Measurements from ENCODE around the gene FGF14.

DNA sequence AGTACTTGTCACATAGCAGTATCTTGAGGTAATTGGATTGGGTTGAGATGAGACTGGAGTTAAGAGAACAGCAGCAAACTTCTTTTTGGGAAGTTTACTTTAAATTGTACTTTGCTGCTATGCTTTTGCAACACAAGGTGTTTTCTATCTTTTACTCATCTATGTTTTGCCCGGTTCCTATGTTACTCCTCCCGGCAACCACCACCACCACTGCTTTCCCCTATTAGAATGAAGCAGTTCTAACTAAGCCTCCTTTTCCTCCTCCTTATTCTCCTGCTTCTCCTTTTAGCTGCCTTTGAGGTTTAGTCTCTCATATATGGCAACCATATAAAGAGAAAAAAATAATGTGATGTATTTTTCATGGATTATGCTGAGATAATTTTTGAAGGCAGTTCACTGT, 715.8 kb downstream of the FGF14 start:
- no peak for TF ChIP-seq CTCF (conservative IDR thresholded peaks at IDR 0.05; ENCODE audit: low read depth, low read length)
- TF ChIP-seq MAFK (IDR thresholded peaks at IDR 0.05; ENCODE audit: low read depth, low read length) = no peak
- TF ChIP-seq RFX5 (IDR thresholded peaks at IDR 0.05; ENCODE audit: low read depth, low read length) = no peak
- TF ChIP-seq POLR2A (IDR thresholded peaks at IDR 0.05; ENCODE audit: low read depth, low read length) = no peak
- TF ChIP-seq NFE2L2 (IDR thresholded peaks at IDR 0.05; ENCODE audit: low read depth, low read length) = no peak
- TF ChIP-seq FOS (IDR thresholded peaks at IDR 0.05; ENCODE audit: low read depth, low read length) = no peak
- TF ChIP-seq ELK1 (IDR thresholded peaks at IDR 0.05; ENCODE audit: borderline replicate concordance, low read depth, low read length) = no peak
- no peak for TF ChIP-seq MXI1 (IDR thresholded peaks at IDR 0.05; ENCODE audit: borderline replicate concordance, low read depth, low read length)
- no peak for TF ChIP-seq CEBPB (IDR thresholded peaks at IDR 0.05; ENCODE audit: low read depth, low read length)
- no peak for TF ChIP-seq RAD21 (IDR thresholded peaks at IDR 0.05; ENCODE audit: low read length)
- no peak for TF ChIP-seq MAZ (IDR thresholded peaks at IDR 0.05; ENCODE audit: borderline replicate concordance, low read depth, low read length)

All from IMR-90 (cell line).